Osteoblast (primary cell): ENCODE results near the gene HDAC10. TPM values are rescaled to one million over a fixed set of nuclear protein-coding genes. Genes with fewer than 3 reads are reported as not detected.

Experiments used
- DNase-seq: peaks from one replicate; pipeline ENCODE4 v3.0.0; 2011; ENCODE audit warnings: low spot score, mixed read lengths; ENCODE audit not compliant: insufficient read length; ENCODE audit errors: missing footprints
- H2AFZ ChIP-seq: 2 replicates; pipeline ENCODE4 v1.6.0; 2011; ENCODE audit warnings: mild to moderate bottlenecking, low read length
- H3K27ac ChIP-seq: 2 replicates; pipeline ENCODE4 v1.5.1; 2011; ENCODE audit warnings: mild to moderate bottlenecking, low read depth, low read length, moderate library complexity
- H3K27me3 ChIP-seq: 2 replicates; pipeline ENCODE4 v1.6.0; 2012; ENCODE audit warnings: mild to moderate bottlenecking, control low read depth, inconsistent platforms, low read length, moderate library complexity; ENCODE audit not compliant: insufficient read depth
- H3K36me3 ChIP-seq: 2 replicates; pipeline ENCODE4 v1.5.1; 2011; ENCODE audit warnings: mild to moderate bottlenecking, low read length, control low read depth, moderate library complexity; ENCODE audit not compliant: insufficient read depth
- H3K4me1 ChIP-seq: 2 replicates; pipeline ENCODE4 v1.5.1; 2011; ENCODE audit warnings: mild to moderate bottlenecking, low read length, control low read depth, moderate library complexity; ENCODE audit not compliant: insufficient read depth
- H3K4me2 ChIP-seq: 2 replicates; pipeline ENCODE4 v1.6.0; 2011; ENCODE audit warnings: mild to moderate bottlenecking, low read length; ENCODE audit not compliant: insufficient read depth
- H3K4me3 ChIP-seq: fragments of 200-600 bp; sonication (generic); 3 replicates; pipeline ENCODE4 v1.5.1; 2012; ENCODE audit warnings: mild to moderate bottlenecking, low read length, inconsistent platforms; ENCODE audit not compliant: insufficient read depth
- H3K79me2 ChIP-seq: 2 replicates; pipeline ENCODE4 v1.6.0; 2012; ENCODE audit warnings: mild to moderate bottlenecking, low read length, control low read depth, inconsistent platforms; ENCODE audit not compliant: insufficient read depth
- H3K9me3 ChIP-seq: 2 replicates; pipeline ENCODE4 v1.5.1; 2011; ENCODE audit warnings: low read depth, low read length, control low read depth
- H4K20me1 ChIP-seq: 2 replicates; pipeline ENCODE4 v1.6.0; 2012; ENCODE audit warnings: mild to moderate bottlenecking, low read length, control low read depth; ENCODE audit not compliant: insufficient read depth
- CTCF ChIP-seq: IDR thresholded peaks from 2 replicates; pipeline ENCODE4 v1.5.1; 2011; ENCODE audit warnings: mild to moderate bottlenecking, low read depth, low read length, moderate library complexity; ENCODE audit errors: extremely low read depth
- total RNA-seq: library from RNA; depleted of rRNA; stranded (reverse); fragments of >200 nt; gene quantifications from 2 replicates; pipeline ENCODE4 v1.2.3, GENCODE V29; 2012

Gene HDAC10
- total RNA-seq, 1 donor = 19.2 TPM

DNA sequence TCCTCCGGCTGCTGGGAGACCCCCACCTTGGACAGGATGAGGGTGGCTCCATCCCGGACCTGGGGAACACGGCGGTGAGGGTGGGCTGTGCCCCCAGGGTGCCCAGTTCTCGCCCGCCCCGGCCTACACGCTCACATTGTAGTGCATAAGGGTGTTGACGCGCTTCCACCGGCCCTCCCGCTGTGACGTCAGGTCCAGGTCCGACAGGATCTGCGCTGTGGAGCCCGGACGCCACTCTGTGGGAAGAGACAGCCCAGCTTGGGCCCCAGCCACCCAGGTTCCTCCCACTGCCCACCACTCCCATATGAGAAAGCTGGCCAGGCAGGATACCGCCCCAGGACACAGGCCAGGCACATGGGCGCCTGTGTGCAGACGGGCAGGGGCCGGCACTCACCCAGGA, 27.4 kb upstream of the HDAC10 start:
- Histone ChIP-seq H2AFZ (no peak overlapping the region), H3K27me3 (no peaks in the 10 kb centered on the region), H4K20me1 (peaks cover 38% of the 10 kb centered on the region), H3K9me3 (no peaks in the 10 kb centered on the region), H3K4me1 (no peaks in the 10 kb centered on the region), H3K79me2 (peaks cover 21% of the 10 kb centered on the region), H3K27ac (no peak overlapping the region), H3K4me2 (no peak overlapping the region), H3K36me3 (peaks cover 82% of the 10 kb centered on the region), H3K4me3 (no peak overlapping the region)
- DNase-seq = no peak
- TF ChIP-seq CTCF = no peak

DNA sequence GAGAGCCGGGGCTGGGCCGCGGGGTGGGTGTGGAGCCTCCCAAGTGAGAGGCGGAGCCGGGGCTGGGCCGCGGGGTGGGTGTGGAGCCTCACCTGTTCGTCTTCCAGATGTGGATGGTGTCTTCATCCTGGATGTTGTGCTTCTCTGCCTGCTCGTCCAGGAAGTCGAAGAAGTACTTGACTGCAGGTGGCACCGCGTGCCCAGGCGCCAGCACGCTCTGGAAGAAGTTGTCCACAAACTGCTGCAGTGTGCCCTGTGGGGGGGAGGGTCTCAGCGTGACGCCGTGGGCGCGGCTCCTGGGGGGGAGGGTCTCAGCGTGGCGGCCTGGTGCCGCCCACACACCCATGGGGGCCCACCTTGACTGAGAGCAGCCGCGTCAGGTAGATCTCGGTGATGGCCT, 26.7 kb upstream of the HDAC10 start:
- H3K9me3 ChIP-seq = no peaks in the 10 kb centered on the region
- H3K36me3 ChIP-seq = peaks cover 77% of the 10 kb centered on the region
- no peak overlapping the region for H3K4me2 ChIP-seq
- no peak for DNase-seq
- peaks cover 40% of the 10 kb centered on the region for H4K20me1 ChIP-seq
- no peaks in the 10 kb centered on the region for H3K27me3 ChIP-seq
- no peak overlapping the region for H3K27ac ChIP-seq
- no peak for TF ChIP-seq CTCF
- H3K79me2 ChIP-seq = peaks cover 17% of the 10 kb centered on the region
- H3K4me3 ChIP-seq = no peak overlapping the region
- H3K4me1 ChIP-seq = no peaks in the 10 kb centered on the region
- H2AFZ ChIP-seq = no peak overlapping the region

DNA sequence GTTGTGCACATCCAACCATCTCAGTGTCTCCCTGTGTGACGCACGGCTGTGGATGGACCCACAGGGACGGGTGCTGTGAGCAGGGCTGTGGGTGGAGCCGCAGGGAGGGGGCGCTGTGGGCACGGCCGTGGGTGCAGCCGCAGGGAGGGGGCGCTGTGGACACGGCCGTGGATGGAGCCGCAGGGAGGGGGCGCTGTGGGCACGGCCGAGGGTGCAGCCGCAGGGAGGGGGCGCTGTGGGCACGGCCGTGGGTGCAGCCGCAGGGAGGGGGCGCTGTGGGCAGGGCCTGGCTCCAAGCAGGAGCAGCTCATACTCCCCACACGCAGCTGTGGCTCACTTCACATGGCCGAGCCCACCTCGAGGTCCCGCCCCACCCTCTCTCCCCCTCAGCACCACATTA, 25.1 kb upstream of the HDAC10 start:
- Histone ChIP-seq H4K20me1 (peaks cover 35% of the 10 kb centered on the region), H3K4me1 (peaks cover 6% of the 10 kb centered on the region), H3K27me3 (no peaks in the 10 kb centered on the region), H3K36me3 (peaks cover 66% of the 10 kb centered on the region), H2AFZ (no peak overlapping the region), H3K27ac (no peak overlapping the region), H3K4me2 (no peak overlapping the region), H3K79me2 (peaks cover 7% of the 10 kb centered on the region), H3K9me3 (no peaks in the 10 kb centered on the region), H3K4me3 (no peak overlapping the region)
- peak; percentile 96 for DNase-seq
- peak; percentile 43 for TF ChIP-seq CTCF

DNA sequence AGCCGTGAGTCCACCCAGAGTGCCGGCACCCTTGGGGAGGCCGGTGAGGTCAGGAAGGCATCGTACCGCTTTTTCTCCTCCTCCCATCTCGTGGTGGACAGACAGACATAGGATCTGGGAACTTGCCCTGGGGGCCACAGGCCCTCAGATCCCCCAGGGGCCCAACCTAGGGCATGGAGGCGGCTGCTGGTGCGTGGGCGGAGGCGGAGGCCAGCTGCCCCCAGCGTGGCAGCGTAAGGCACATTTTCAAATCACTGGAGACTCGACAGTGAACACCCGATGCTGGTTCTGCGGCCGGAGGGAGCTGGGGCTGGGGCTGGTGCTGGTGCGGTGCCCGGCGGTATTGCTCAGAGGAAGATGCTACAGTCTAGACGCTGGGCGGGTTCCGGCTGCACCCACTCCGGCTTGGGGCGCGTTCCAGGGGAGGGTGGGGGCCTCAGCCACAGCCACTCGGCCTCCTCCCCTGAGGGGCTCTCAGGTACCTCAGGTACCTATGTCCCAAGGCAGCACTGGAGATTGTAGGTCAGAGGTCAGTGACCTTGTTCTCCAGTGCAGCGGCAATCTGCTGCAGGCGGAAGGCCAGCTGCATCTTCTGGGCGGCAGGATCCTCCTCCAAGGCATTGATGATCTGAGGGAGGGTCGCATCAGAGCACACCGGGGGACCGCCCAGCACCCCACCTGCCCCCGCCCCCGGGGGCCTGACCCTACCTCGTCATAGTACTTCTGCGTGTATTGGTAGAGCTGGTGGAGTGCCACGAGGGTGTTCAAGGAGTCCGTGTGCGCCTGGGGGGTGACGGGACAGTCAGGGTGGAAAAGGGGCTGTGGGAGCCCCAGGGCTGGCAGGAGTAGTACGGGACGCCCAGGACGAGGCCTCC, 24.4 kb upstream of the HDAC10 start:
- Histone ChIP-seq H3K36me3 (peaks cover 60% of the 10 kb centered on the region), H3K4me3 (no peak overlapping the region), H3K9me3 (no peaks in the 10 kb centered on the region), H3K27me3 (no peaks in the 10 kb centered on the region), H2AFZ (no peak overlapping the region), H3K4me1 (peaks cover 11% of the 10 kb centered on the region), H3K4me2 (no peak overlapping the region), H3K27ac (no peak overlapping the region), H4K20me1 (peaks cover 41% of the 10 kb centered on the region), H3K79me2 (peaks cover 7% of the 10 kb centered on the region)
- no peak for DNase-seq
- no peak for TF ChIP-seq CTCF
